ENCODE measurements around the gene GNA14.

GRCh38 chr9:77648234-77649108, at the start of gene GNA14:
- TF ChIP-seq CTCF (conservative IDR thresholded peaks at IDR 0.05; ENCODE audit: low read depth in 2 of 2) (peak in 1 of 2 experiments; percentile 51; a peak in 3 of 4 replicates), EZH2 (IDR thresholded peaks at IDR 0.05; ENCODE audit: low read depth, unreplicated experiment) (no peak), REST (IDR thresholded peaks at IDR 0.05; ENCODE audit: unreplicated experiment) (no peak)

All from GM23338 (cell line).